Ishikawa (cell line): Measurements from ENCODE around the gene TPRG1.
A peak's percentile ranks its signal among the peaks of the same experiment; 100 is the strongest.

Experiments
- CEBPB ChIP-seq: IDR thresholded peaks from 2 replicates; pipeline ENCODE4 v1.6.1; 2012
- CREB1 ChIP-seq: IDR thresholded peaks from 2 replicates; pipeline ENCODE4 v1.6.1; 2012; ENCODE audit warnings: low read depth
- EGR1 ChIP-seq: IDR thresholded peaks from 2 replicates; pipeline ENCODE4 v1.6.1; 2012
- EP300 ChIP-seq: IDR thresholded peaks from 2 replicates; pipeline ENCODE4 v1.6.1; 2012; ENCODE audit warnings: borderline replicate concordance
- FOXM1 ChIP-seq: IDR thresholded peaks from 2 replicates; pipeline ENCODE4 v1.6.1; 2012; ENCODE audit warnings: low read depth, borderline replicate concordance
- MAX ChIP-seq: IDR thresholded peaks from 2 replicates; pipeline ENCODE4 v1.6.1; 2012
- NFIC ChIP-seq: IDR thresholded peaks from 2 replicates; pipeline ENCODE4 v1.6.1; 2012
- RAD21 ChIP-seq: IDR thresholded peaks from 2 replicates; pipeline ENCODE4 v1.6.1; 2012; ENCODE audit warnings: low read depth
- REST ChIP-seq: IDR thresholded peaks from 2 replicates; pipeline ENCODE4 v1.6.1; 2012; ENCODE audit warnings: low read depth, mild to moderate bottlenecking
- TAF1 ChIP-seq: IDR thresholded peaks from 2 replicates; pipeline ENCODE4 v1.6.1; 2012; ENCODE audit warnings: low read depth, mild to moderate bottlenecking
- TCF12 ChIP-seq: IDR thresholded peaks from 2 replicates; pipeline ENCODE4 v1.6.1; 2012; ENCODE audit warnings: low read depth
- TEAD4 ChIP-seq: IDR thresholded peaks from 2 replicates; pipeline ENCODE4 v1.6.1; 2012
- USF1 ChIP-seq: IDR thresholded peaks from 2 replicates; pipeline ENCODE4 v1.6.1; 2012
- YY1 ChIP-seq: IDR thresholded peaks from 2 replicates; pipeline ENCODE4 v1.6.1; 2012; ENCODE audit warnings: low read depth
- ZBTB7A ChIP-seq: IDR thresholded peaks from 2 replicates; pipeline ENCODE4 v1.6.1; 2012; ENCODE audit warnings: low read depth

The TPRG1 gene

GRCh38 chr3:189353318-189353965, 181.7 kb downstream of the TPRG1 start:
- TF ChIP-seq USF1 (no peak), CEBPB (no peak), RAD21 (no peak), YY1 (no peak), NFIC (peak; percentile 81), ZBTB7A (no peak), REST (no peak), TAF1 (no peak), EP300 (peak; percentile 34; the same call in 1 of the 2 replicates), CREB1 (no peak), TCF12 (no peak), EGR1 (no peak), FOXM1 (peak; percentile 57), MAX (peak; percentile 36; the same call in 1 of the 2 replicates), TEAD4 (peak; percentile 53; the same call in 1 of the 2 replicates)

GRCh38 chr3:189353988-189354889, 182.5 kb downstream of the TPRG1 start:
- peak; percentile 63 for TF ChIP-seq CEBPB
- peak; percentile 52 for TF ChIP-seq MAX
- peak; percentile 91 for TF ChIP-seq TCF12
- peak; percentile 86 for TF ChIP-seq NFIC
- TF ChIP-seq USF1 = no peak
- TF ChIP-seq YY1 = peak; percentile 21; the same call in 1 of the 2 replicates
- TF ChIP-seq FOXM1 = peak; percentile 93
- no peak for TF ChIP-seq CREB1
- peak; percentile 91 for TF ChIP-seq TEAD4
- TF ChIP-seq EGR1 = no peak
- TF ChIP-seq ZBTB7A = peak; percentile 42; the same call in 1 of the 2 replicates
- peak; percentile 30 for TF ChIP-seq RAD21
- TF ChIP-seq REST = no peak
- no peak for TF ChIP-seq TAF1
- peak; percentile 97 for TF ChIP-seq EP300

- TF ChIP-seq NFIC = no peak
- peak; percentile 6; the same call in 1 of the 2 replicates for TF ChIP-seq RAD21
- no peak for TF ChIP-seq REST
- TF ChIP-seq CEBPB = no peak
- no peak for TF ChIP-seq YY1
- TF ChIP-seq CREB1 = no peak
Observed at GRCh38 chr3:189355115-189355480, 183.3 kb downstream of the TPRG1 start.
